Body of pancreas (tissue), 4 donors: Measurements from ENCODE around the gene FRG1.
"Not testable (repeated sequence)": the region's sequence is repeated elsewhere in the genome, so short reads cannot be mapped to it uniquely, and the experiment has no call there.

ENCODE experiments used
- POLR2A ChIP-seq, 3 donors: fragments of 450-650 bp; IDR thresholded peaks; one replicate each; pipeline ENCODE4 v1.6.1; 2016; ENCODE audit warnings: antibody characterized with exemption in 3 of 3, mild to moderate bottlenecking in 2 of 3
- TF ChIP-seq, protein P1 (sequence below), 7 experiments: fragments of 450-650 bp in 4 of 7; fragments of 200-600 bp in 3 of 7; sonication (generic) in 3 of 7; IDR thresholded peaks; one replicate each; pipeline ENCODE4 v1.5.1; 2016 to 2019; ENCODE audit warnings: antibody characterized with exemption in 7 of 7

DNA sequence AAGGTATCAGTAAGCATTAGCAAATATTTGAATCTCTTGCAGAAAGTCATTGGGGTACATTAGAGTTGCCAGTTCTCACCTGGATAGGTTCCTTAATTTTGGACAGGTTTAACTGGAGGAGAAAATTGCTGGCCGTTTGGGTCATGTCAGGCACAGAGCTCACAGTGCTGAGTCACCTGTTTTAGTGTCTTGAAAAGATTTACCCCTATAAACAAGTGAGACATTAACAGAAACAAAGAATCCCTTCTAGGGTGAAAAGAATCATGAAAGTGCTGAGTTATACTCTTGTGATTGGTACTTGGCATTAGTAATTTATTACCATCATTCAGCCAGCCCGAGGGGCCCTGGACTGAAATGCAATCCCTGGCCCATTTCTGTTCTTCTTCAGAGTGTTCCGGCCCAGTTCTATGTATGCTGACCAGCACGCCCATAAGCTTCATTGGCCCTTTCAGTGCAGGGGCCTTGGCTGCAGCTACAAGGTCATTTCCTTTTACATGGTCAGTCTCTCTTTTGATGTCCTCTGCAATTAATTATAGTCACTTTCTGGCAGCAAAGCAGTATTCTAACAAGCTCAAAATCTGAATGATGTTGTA is 45.1 kb downstream of the FRG1 start:
- TF ChIP-seq POLR2A (IDR thresholded peaks at IDR 0.05): not testable (repeated sequence)
- TF ChIP-seq, protein P1, sequence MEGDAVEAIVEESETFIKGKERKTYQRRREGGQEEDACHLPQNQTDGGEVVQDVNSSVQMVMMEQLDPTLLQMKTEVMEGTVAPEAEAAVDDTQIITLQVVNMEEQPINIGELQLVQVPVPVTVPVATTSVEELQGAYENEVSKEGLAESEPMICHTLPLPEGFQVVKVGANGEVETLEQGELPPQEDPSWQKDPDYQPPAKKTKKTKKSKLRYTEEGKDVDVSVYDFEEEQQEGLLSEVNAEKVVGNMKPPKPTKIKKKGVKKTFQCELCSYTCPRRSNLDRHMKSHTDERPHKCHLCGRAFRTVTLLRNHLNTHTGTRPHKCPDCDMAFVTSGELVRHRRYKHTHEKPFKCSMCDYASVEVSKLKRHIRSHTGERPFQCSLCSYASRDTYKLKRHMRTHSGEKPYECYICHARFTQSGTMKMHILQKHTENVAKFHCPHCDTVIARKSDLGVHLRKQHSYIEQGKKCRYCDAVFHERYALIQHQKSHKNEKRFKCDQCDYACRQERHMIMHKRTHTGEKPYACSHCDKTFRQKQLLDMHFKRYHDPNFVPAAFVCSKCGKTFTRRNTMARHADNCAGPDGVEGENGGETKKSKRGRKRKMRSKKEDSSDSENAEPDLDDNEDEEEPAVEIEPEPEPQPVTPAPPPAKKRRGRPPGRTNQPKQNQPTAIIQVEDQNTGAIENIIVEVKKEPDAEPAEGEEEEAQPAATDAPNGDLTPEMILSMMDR (IDR thresholded peaks at IDR 0.05): not testable (repeated sequence)
